Activated CD4-positive, CD25-positive, alpha-beta regulatory T cell treated with anti-CD3 and anti-CD28 coated beads, Interleukin-2, amount 50 U/mL, for 72 hours (primary cell): ENCODE results near the gene C1QTNF5.
A peak's percentile ranks its signal among the peaks of the same experiment; 100 is the strongest.
"Not testable (repeated sequence)": the region's sequence is repeated elsewhere in the genome, so short reads cannot be mapped to it uniquely, and the experiment has no call there.

Experiments
- DNase-seq: peaks from one replicate; pipeline ENCODE4 v3.0.0; 2021

Gene C1QTNF5

GRCh38 chr11:119340335-119341221 is at the start of gene C1QTNF5:
Gene C1QTNF5, minus strand, starts transcription at chr11:119340883. Its CDS starts 486 bp downstream, at chr11:119340397.
- DNase-seq, result no peak

GRCh38 chr11:119389611-119390254 is 49.0 kb upstream of the C1QTNF5 start:
- no peak for DNase-seq

- no peak for DNase-seq
Measured at GRCh38 chr11:119388103-119388502, 47.4 kb upstream of the C1QTNF5 start.

- DNase-seq, result no peak
Measured at GRCh38 chr11:119384332-119384731, 43.6 kb upstream of the C1QTNF5 start.

- DNase-seq, result not testable (repeated sequence)
Measured at GRCh38 chr11:119382513-119382912, 41.8 kb upstream of the C1QTNF5 start.

- DNase-seq, result no peak
Measured at GRCh38 chr11:119382101-119382500, 41.4 kb upstream of the C1QTNF5 start.

GRCh38 chr11:119381181-119381988 is 40.7 kb upstream of the C1QTNF5 start, which contains the start of gene USP2:
Gene USP2, minus strand, starts transcription at chr11:119381690. Its CDS starts 8,210 bp downstream, at chr11:119373480.
- peak; percentile 97 for DNase-seq

GRCh38 chr11:119380827-119381180 is 40.1 kb upstream of the C1QTNF5 start:
- no peak for DNase-seq

GRCh38 chr11:119380160-119380826 is 39.6 kb upstream of the C1QTNF5 start:
- no peak for DNase-seq

- DNase-seq, result no peak
Measured at GRCh38 chr11:119378851-119379465, 38.3 kb upstream of the C1QTNF5 start.

GRCh38 chr11:119377961-119378667 is 37.4 kb upstream of the C1QTNF5 start:
- DNase-seq, result no peak

- DNase-seq, result no peak
Measured at GRCh38 chr11:119377112-119377901, 36.6 kb upstream of the C1QTNF5 start.

- DNase-seq, result no peak
Measured at GRCh38 chr11:119376197-119376847, 35.6 kb upstream of the C1QTNF5 start.

GRCh38 chr11:119375337-119376196 is 34.9 kb upstream of the C1QTNF5 start:
- DNase-seq, result no peak

GRCh38 chr11:119374632-119375336 is 34.1 kb upstream of the C1QTNF5 start:
- DNase-seq, result no peak

- DNase-seq, result no peak
Measured at GRCh38 chr11:119373921-119374631, 33.4 kb upstream of the C1QTNF5 start.

GRCh38 chr11:119373059-119373920 is 32.6 kb upstream of the C1QTNF5 start:
- DNase-seq, result no peak
